Stimulated activated CD8-positive, alpha-beta memory T cell treated with anti-CD3 and anti-CD28 coated beads, Interleukin-7, amount 100 ng/mL, for 4 hours (primary cell): ENCODE results near the gene FCER2.
"Not testable (repeated sequence)": the region's sequence is repeated elsewhere in the genome, so short reads cannot be mapped to it uniquely, and the experiment has no call there.

Experiments used
- DNase-seq, 2 donors: peaks; one replicate each; pipeline ENCODE4 v3.0.0-alpha.2; 2020; ENCODE audit warnings: low read depth in 2 of 2

FCER2 gene

GRCh38 chr19:7647156-7647555, 54.8 kb downstream of the FCER2 start:
- no peak for DNase-seq

DNA sequence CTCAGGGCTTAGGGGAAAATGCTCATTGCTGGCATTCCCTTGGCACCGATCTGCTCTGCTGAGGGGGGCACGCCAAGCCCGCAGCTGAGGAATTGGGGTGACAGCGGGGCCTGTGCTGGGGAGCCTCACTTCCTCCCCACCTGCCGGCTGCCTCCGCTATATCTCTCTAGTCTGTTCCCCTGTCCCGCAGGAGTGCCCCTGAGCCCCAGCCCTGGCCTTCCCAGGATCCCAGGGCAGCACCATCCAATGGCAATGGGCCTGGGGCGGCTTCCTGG, 55.6 kb downstream of the FCER2 start:
- DNase-seq = no peak

DNA sequence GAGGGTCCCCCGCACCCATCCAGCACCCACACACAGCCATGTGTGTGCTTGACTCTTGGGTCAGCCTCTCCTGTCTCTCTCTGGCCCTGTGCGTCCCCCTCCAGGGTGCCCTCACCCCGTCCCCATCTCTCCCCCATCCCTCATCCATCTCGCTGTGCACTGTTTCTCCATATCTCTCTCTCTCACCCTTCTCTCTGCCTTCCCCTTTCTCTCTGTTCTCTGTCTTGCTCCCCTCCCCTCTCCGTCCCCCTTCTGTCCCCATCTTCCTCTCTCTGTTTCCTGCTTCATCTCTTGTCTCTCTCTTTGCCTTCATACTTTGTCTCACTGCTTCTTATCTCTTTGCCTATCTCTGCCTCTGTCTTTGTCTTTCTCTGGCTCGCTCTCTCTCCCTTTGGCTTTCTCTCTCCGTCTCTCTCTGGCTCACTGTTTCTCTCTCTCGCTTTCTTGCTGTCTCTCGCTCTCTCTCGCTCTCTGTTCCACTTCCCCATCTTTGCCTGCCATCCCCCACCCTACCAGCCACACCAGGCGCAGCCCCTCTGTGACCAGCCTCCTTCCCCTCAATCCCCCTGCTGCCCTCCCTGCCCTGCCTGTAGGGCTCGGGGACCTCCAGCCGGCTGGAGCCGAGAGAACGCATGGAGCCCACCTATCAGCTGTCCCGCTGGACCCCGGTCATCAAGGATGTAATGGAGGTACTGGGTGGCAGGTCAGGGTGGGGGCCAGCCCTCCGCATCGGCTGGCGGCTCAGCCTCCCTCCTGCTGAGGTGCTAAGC, 56.1 kb downstream of the FCER2 start:
- DNase-seq = no peak

- DNase-seq = no peak
Observed at GRCh38 chr19:7645163-7645562, 56.8 kb downstream of the FCER2 start.

- DNase-seq = no peak
Observed at GRCh38 chr19:7644550-7644877, 57.4 kb downstream of the FCER2 start.

DNA sequence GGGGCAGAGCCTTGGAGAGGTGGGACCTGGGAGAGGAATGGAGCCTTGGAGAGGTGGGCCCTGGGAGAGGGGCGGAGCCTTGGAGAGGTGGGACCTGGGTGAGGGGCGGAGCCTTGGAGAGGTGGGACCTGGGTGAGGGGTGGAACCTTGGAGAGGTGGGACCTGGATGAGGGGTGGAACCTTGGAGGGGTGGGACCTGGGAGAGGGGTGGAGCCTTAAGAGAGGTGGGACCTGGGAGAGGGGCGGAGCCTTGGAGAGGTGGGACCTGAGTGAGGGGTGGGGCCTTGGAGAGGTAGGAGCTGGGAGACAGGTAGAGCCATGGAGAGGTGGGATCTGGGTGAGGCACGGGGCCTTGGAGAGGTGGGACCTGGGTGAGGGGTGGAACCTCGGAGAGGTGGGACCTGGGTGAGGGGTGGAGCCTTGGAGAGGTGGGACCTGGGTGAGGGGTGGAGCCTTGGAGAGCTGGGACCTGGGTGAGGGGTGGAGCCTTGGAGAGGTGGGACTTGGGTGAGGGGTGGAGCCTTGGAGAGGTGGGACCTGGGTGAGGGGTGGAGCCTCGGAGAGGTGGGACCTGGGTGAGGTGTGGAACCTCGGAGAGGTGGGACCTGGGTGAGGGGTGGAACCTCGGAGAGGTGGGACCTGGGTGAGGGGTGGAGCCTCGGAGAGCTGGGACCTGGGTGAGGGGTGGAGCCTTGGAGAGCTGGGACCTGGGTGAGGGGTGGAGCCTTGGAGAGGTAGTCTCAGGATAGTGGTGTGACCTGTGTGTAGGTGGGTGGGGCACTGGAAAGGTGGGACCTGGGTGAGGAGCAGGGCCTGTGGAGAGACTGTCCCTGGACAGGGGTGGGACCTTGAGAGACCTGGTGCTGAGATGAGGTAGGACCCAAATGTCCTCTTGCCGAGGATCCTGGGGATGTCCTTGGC, 58.0 kb downstream of the FCER2 start:
- not testable (repeated sequence) for DNase-seq

DNA sequence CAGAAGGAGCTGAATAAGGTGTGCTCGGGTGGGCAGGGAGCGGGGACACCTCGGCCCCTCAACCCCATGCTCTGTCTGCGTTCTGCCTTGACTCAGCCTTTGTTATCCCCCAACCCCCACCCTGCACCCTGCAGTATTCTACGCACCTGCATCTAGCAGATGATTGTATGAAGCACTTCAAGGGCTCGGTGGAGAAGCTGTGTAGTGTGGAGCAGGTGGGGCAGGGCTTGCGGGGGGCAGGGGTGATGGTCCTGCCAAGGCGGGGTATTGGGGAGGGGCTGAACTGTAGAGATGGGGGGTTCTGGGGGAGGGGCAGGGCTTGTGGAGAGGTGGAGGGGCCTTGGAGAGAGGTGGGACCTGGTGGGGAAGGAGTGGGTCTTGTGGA, 58.9 kb downstream of the FCER2 start:
- no peak for DNase-seq

DNA sequence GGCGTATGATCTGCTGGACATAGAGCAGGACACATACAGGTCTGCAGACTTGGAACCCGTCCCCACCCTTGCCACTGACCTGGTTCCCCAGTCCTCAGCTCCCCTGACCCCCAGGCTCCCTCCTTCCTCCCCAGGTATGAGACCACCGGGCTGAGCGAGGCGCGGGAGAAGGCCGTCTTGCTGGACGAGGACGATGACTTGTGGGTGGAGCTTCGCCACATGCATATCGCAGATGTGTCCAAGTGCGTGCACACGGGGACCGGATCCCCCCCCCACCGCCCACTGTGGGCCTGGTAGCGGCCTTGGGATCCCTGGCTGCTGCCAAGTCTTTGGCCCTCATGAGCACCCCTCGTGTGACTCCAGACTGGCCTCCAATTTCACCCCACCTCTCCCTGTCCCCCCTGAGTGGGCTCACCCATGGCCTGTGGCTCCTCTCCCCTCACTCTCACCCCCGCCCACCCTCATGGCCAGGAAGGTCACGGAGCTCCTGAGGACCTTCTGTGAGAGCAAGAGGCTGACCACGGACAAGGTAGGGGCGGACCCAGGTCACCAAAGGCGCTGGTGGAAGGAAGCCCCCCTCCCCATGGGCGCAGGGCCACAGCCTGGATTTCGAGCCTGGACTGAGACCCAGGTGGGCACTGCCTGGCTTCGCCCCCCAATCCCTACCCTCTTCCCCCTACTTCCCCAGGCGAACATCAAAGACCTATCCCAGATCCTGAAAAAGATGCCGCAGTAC, 59.5 kb downstream of the FCER2 start:
- no peak for DNase-seq

- no peak for DNase-seq
Observed at GRCh38 chr19:7641290-7642276, 60.3 kb downstream of the FCER2 start.

GRCh38 chr19:7640803-7641202, 61.1 kb downstream of the FCER2 start:
- DNase-seq = no peak

DNA sequence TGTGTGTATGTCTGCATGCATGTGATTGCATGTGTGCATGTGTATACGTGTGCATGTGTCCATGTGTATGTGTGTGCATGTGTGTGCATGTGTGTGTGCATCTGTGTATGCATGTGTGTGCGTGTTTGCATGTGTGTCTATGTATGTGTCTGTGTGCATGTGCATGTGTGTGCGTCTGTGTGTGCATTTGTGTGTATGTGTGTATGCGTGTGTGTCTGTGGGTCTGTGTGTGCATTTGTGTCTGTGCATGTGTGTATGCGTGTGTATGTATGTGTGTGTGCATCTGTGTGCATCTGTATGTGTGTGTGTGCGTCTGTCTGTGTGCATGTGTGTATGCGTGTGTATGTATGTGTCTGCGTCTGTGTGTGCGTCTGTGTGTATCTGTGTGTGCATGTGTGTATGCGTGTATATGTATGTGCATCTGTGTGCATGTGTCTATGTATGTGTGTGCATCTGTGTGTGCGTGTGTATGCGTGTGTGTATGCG, 62.0 kb downstream of the FCER2 start:
- no peak for DNase-seq

- no peak for DNase-seq
Observed at GRCh38 chr19:7638802-7639465, 63.0 kb downstream of the FCER2 start.
